OCI-LY7 (cell line): ENCODE results near the gene GPS1. TPM values are rescaled to one million over a fixed set of nuclear protein-coding genes. Genes with fewer than 3 reads are reported as not detected.

Experiments
- BruUV-seq: library from RNA; stranded (reverse); fragments of 400-500 nt; replicated peaks from 2 replicates; lab custom pipeline; 2021; lab: Mats Ljungman, UMichigan
- CTCF ChIA-PET: fragments of 300-600 bp; sonication (Branson Sonifier 250); formaldehyde crosslinking; loops from one replicate; lab custom pipeline; 2022; ENCODE audit warnings: antibody characterized with exemption; ENCODE audit not compliant: unreplicated experiment; lab: Charles Lee
- POLR2A ChIA-PET: fragments of 300-600 bp; sonication (Branson Sonifier 250); formaldehyde crosslinking; loops from one replicate; lab custom pipeline; 2022; ENCODE audit warnings: antibody characterized with exemption; lab: Charles Lee
- DNase-seq: peaks from one replicate; pipeline ENCODE4 v3.0.0-alpha.2; 2015; ENCODE audit warnings: low spot score
- H2AFZ ChIP-seq: fragments of 200-600 bp; sonication (generic), shearing (Covaris generic); 2 replicates; pipeline ENCODE4 v1.6.1; 2014; ENCODE audit warnings: mild to moderate bottlenecking, antibody characterized with exemption, low read length, moderate library complexity
- H3K27ac ChIP-seq: fragments of 200-600 bp; sonication (generic); 2 replicates; pipeline ENCODE4 v1.5.1; 2014; ENCODE audit warnings: mixed run types, low read depth, mild to moderate bottlenecking, moderate library complexity, low read length, inconsistent platforms; ENCODE audit not compliant: poor library complexity, severe bottlenecking
- H3K36me3 ChIP-seq: fragments of 200-600 bp; sonication (generic); 2 replicates; pipeline ENCODE4 v1.6.1; 2014; ENCODE audit warnings: mild to moderate bottlenecking, antibody characterized with exemption, low read length, moderate library complexity, mixed read lengths; ENCODE audit not compliant: insufficient read depth
- H3K4me1 ChIP-seq: fragments of 200-600 bp; sonication (generic); 2 replicates; pipeline ENCODE4 v1.5.1; 2014; ENCODE audit warnings: mild to moderate bottlenecking, low read length; ENCODE audit not compliant: insufficient read depth, poor library complexity, severe bottlenecking
- H3K4me2 ChIP-seq: fragments of 200-600 bp; sonication (generic); 2 replicates; pipeline ENCODE4 v1.6.1; 2014; ENCODE audit warnings: mild to moderate bottlenecking, low read length
- H3K4me3 ChIP-seq: fragments of 200-600 bp; sonication (generic); 2 replicates; pipeline ENCODE4 v1.5.1; 2014; ENCODE audit warnings: mild to moderate bottlenecking, low read depth, low read length; ENCODE audit not compliant: poor library complexity, severe bottlenecking
- H3K79me2 ChIP-seq: fragments of 200-600 bp; sonication (generic); 2 replicates; pipeline ENCODE4 v1.6.1; 2016; ENCODE audit warnings: low read depth, mild to moderate bottlenecking, low read length, moderate library complexity, mixed read lengths; ENCODE audit not compliant: insufficient read depth
- H3K9me2 ChIP-seq: fragments of 200-600 bp; sonication (generic); 2 replicates; pipeline ENCODE4 v1.6.1; 2016; ENCODE audit warnings: mild to moderate bottlenecking, low read length, mixed read lengths; ENCODE audit not compliant: insufficient read depth
- H3K9me3 ChIP-seq: fragments of 200-600 bp; sonication (generic); 2 replicates; pipeline ENCODE4 v1.6.1; 2014; ENCODE audit warnings: mild to moderate bottlenecking, mixed run types, low read length, mixed read lengths
- H4K20me1 ChIP-seq: fragments of 200-600 bp; sonication (generic); 2 replicates; pipeline ENCODE4 v1.6.1; 2014; ENCODE audit warnings: mild to moderate bottlenecking, antibody characterized with exemption, low read length, moderate library complexity, mixed read lengths; ENCODE audit not compliant: insufficient read depth
- EZH2phosphoT487 ChIP-seq: fragments of 200-600 bp; sonication (generic); IDR thresholded peaks from 2 replicates; pipeline ENCODE4 v1.6.1; 2018; ENCODE audit warnings: low read depth, borderline replicate concordance, mild to moderate bottlenecking, mixed run types, antibody characterized with exemption, low read length, moderate library complexity, mixed read lengths
- intact Hi-C: fragments of 100-400 bp; cut with micrococcal nuclease; formaldehyde crosslinking; loops from one replicate; pipeline ENCODE4 v1.10.0; 2022; ENCODE audit not compliant: unreplicated experiment
- total RNA-seq, 2 experiments: library from RNA; depleted of rRNA in 1 of 2; stranded (reverse); fragments of >200 nt in 1 of 2; shearing (Covaris generic) in 1 of 2; gene quantifications; 2 replicates each; pipeline ENCODE4 v1.2.3, GENCODE V29; 2014 to 2022
- TF ChIP-seq, protein P1 (sequence below): fragments of 200-600 bp; sonication (generic); conservative IDR thresholded peaks from 2 replicates; pipeline ENCODE4 v1.5.1; 2014; ENCODE audit warnings: mild to moderate bottlenecking, antibody characterized with exemption, low read length, moderate library complexity, mixed read lengths

The GPS1 gene
- total RNA-seq, 2 experiments from 2014 or later: 133 to 169 TPM

DNA sequence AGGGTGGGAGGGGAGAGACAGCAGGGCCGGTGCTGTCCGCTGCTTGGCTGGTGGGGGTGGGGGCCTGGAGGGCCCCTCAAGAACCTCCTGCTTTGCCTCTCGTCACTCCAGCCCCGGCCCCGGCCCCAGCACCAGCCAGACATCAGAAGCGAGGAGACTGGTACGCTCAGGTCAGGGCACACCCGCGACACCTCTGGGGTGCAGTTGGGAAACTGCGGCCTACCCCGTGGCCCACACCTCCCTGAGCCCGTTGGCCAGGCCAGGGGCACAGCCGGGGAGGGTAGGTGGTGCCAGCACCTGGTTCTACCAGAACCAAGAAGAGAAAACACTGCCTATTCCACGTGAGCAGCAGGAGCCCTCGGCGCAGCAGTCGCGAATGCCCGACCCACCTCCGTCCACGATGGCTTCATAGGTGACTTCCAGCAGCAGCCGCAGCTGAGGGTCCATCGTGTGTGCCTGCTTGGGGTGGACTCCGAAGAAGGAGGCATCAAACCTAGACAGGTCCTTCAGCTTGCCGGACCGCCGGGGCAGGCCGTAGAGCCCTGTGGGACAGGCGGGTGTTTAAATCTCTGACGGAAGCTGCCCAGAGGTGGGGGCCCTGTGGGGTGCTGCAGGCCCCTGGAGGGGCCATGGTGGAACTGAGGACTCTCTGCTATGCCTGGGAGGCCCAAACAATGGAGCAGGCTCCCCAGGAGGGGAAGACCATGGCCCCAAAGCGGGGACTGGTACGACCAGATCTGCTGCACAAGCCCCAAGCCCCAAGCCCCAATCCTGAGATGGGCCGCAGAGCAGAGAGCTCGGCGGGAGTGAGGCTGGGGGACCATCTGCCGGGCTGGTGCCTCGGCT lies 43.5 kb downstream of the GPS1 start:
- ChIA-PET CTCF (no interaction called here), POLR2A (no interaction called here)
- Histone ChIP-seq H3K4me2 (no peak overlapping the region; the same call in 1 of the 2 replicates), H4K20me1 (peaks cover 21% of the 10 kb centered on the region; the same call in 1 of the 2 replicates), H3K36me3 (peaks cover 69% of the 10 kb centered on the region), H3K9me2 (no peaks in the 10 kb centered on the region), H2AFZ (no peak overlapping the region), H3K4me3 (no peak overlapping the region), H3K27ac (no peak overlapping the region), H3K4me1 (peaks cover 23% of the 10 kb centered on the region), H3K79me2 (peaks cover 34% of the 10 kb centered on the region), H3K9me3 (no peaks in the 10 kb centered on the region)
- BruUV-seq: no TSS peak
- intact Hi-C loops: loop anchor here (5.0 kb wide), 2 partner anchors 413 to 583 kb away; partner anchors contain the start of genes ACTG1, ARL16 and HGS
- DNase-seq: no peak
- no peak for TF ChIP-seq EZH2phosphoT487
- TF ChIP-seq, protein P1, sequence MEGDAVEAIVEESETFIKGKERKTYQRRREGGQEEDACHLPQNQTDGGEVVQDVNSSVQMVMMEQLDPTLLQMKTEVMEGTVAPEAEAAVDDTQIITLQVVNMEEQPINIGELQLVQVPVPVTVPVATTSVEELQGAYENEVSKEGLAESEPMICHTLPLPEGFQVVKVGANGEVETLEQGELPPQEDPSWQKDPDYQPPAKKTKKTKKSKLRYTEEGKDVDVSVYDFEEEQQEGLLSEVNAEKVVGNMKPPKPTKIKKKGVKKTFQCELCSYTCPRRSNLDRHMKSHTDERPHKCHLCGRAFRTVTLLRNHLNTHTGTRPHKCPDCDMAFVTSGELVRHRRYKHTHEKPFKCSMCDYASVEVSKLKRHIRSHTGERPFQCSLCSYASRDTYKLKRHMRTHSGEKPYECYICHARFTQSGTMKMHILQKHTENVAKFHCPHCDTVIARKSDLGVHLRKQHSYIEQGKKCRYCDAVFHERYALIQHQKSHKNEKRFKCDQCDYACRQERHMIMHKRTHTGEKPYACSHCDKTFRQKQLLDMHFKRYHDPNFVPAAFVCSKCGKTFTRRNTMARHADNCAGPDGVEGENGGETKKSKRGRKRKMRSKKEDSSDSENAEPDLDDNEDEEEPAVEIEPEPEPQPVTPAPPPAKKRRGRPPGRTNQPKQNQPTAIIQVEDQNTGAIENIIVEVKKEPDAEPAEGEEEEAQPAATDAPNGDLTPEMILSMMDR: no peak

DNA sequence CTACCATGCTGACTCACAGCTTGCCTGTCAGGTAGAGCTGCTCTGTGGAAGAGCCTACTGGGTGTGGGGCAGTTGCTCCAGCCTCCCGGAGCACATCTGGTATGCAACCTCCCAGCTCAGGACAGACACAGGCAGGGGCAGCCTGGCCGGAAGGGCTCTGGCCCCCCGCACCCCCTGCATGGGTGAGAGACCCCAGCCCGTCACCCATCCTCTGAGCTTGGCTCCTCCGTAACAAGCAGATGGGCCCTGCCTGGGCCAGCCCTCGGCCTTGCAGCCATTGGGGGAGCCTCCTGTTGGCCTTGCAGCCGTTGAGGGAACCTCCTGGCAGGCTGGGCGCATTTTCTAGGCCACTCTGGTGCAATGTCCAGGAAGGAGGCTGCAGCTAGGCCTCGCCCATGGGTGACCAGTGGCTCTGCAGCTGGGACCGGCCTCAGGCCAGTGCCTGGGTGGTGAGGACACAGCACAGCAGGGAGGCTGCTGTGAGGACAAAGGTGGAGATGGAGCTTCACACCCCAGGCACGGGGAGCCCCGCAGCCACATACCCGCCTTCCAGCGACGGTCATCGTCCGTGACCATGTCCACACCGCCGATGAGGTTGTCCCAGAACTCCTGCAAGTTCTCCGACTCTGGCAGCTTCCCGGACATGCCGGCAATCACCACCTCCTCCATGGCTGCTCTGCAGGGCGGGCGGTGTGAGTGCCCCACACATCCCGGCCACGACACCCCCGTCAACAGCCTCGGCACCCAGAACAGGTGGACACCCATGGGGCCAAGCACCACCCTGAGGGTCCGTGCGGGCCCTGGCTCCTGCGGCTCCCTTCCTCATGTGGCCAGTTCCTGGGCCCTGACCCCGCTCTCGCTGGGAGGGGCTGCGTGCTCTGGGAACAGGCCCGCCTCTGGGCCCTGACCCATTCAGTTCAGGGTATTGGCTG lies 44.3 kb downstream of the GPS1 start:
- intact Hi-C loops: loop anchor here (5.0 kb wide), 2 partner anchors 414 to 584 kb away; partner anchors contain the start of genes ACTG1, ARL16 and HGS
- H3K4me2 ChIP-seq: peak overlapping the region; percentile 81
- CTCF ChIA-PET: no interaction called here
- peak overlapping the region; percentile 81 for H3K27ac ChIP-seq
- DNase-seq: no peak
- no peaks in the 10 kb centered on the region for H3K9me2 ChIP-seq
- BruUV-seq: no TSS peak
- H3K79me2 ChIP-seq: peaks cover 34% of the 10 kb centered on the region
- no peaks in the 10 kb centered on the region for H3K9me3 ChIP-seq
- H3K4me3 ChIP-seq: peak overlapping the region; percentile 87
- peaks cover 21% of the 10 kb centered on the region; the same call in 1 of the 2 replicates for H4K20me1 ChIP-seq
- TF ChIP-seq, protein P1: no peak
- no peak for TF ChIP-seq EZH2phosphoT487
- POLR2A ChIA-PET: no interaction called here
- peaks cover 60% of the 10 kb centered on the region for H3K36me3 ChIP-seq
- H3K4me1 ChIP-seq: peaks cover 32% of the 10 kb centered on the region
- H2AFZ ChIP-seq: no peak overlapping the region
